Spleen (tissue), 13 donors: ENCODE measurements around the gene HTRA2. TPM values are rescaled to one million over a fixed set of nuclear protein-coding genes. Genes with fewer than 3 reads are reported as not detected.

Experiments
- DNase-seq: peaks from one replicate; pipeline ENCODE4 v3.0.0-alpha.2; 2020
- H3K27ac ChIP-seq, 8 donors: fragments of 200-600 bp; sonication (generic) in 7 of 8; 1 replicate in 4 of 8; 2 replicates in 4 of 8; pipeline versions ENCODE4 v1.5.0 to v1.8.0; 2016 to 2021; ENCODE audit warnings: inconsistent platforms in 4 of 8, mild to moderate bottlenecking in 4 of 8, moderate library complexity in 1 of 8
- H3K27me3 ChIP-seq, 7 donors: fragments of 200-600 bp; sonication (generic) in 6 of 7; replicated peaks in 1 of 7; 1 replicate in 4 of 7; 2 replicates in 3 of 7; pipeline versions ENCODE4 v1.5.0 to v1.8.0; 2016 to 2021; ENCODE audit warnings: inconsistent platforms in 3 of 7, mild to moderate bottlenecking in 1 of 7
- H3K36me3 ChIP-seq, 6 donors: fragments of 200-600 bp; sonication (generic) in 5 of 6; 1 replicate in 4 of 6; 2 replicates in 2 of 6; pipeline versions ENCODE4 v1.5.0 to v1.8.0; 2016 to 2021; ENCODE audit warnings: inconsistent platforms in 2 of 6
- H3K4me1 ChIP-seq, 6 donors: fragments of 200-600 bp; sonication (generic) in 5 of 6; 1 replicate in 3 of 6; 2 replicates in 3 of 6; pipeline versions ENCODE4 v1.5.0 to v1.8.0; 2016 to 2021; ENCODE audit warnings: inconsistent platforms in 3 of 6
- H3K4me3 ChIP-seq, 8 donors: fragments of 200-600 bp; sonication (generic) in 7 of 8; 1 replicate in 4 of 8; 2 replicates in 4 of 8; pipeline versions ENCODE4 v1.5.0 to v1.8.0; 2016 to 2021; ENCODE audit warnings: inconsistent platforms in 4 of 8, mild to moderate bottlenecking in 4 of 8, moderate library complexity in 2 of 8
- H3K9me3 ChIP-seq, 8 donors: fragments of 200-600 bp; sonication (generic) in 7 of 8; 1 replicate in 4 of 8; 2 replicates in 4 of 8; pipeline versions ENCODE4 v1.5.0 to v1.8.0; 2016 to 2021; ENCODE audit warnings: inconsistent platforms in 4 of 8
- POLR2A ChIP-seq, 3 donors: fragments of 450-650 bp; IDR thresholded peaks; one replicate each; pipeline ENCODE4 v1.5.1; 2017; ENCODE audit warnings: antibody characterized with exemption in 3 of 3, mild to moderate bottlenecking in 1 of 3
- POLR2AphosphoS5 ChIP-seq, 3 donors: sonication (generic); formaldehyde crosslinking; IDR thresholded peaks; one replicate each; pipeline ENCODE4 v1.5.1; 2017; ENCODE audit warnings: antibody characterized with exemption in 3 of 3
- WGBS, 5 donors: extraction: QIAGEN DNeasy Blood & Tissue Kit in 3 of 5; methylation state at CpG; one replicate each; pipeline versions ENCODE4 v1.1.5 to v1.1.7; 2013 to 2018; 5-methylcytosine and 5-hydroxymethylcytosine counted together
- intact Hi-C: fragments of 100-400 bp; cut with DNase I; formaldehyde crosslinking; loops from one replicate; pipeline ENCODE4 v1.15.0; 2023; ENCODE audit warnings: low total_unique reads
- long read RNA-seq, 2 donors: transcript quantifications; one replicate each; lab custom pipeline, GENCODE V29; 2026
- polyA plus RNA-seq, 3 donors: library from polyadenylated mRNA; stranded (reverse); fragments of 200-250 nt; gene quantifications; one replicate each; pipeline ENCODE4 v1.2.1, GENCODE V29; 2013
- total RNA-seq, 7 donors: library from RNA; depleted of rRNA in 3 of 7; stranded (reverse); fragments of >200 nt in 3 of 7; fragmentation: NEBNext Ultra II Directional in 4 of 7; extraction: Animal tissue kit (Norgen Biotek cat#: 25700) in 4 of 7; gene quantifications; one replicate each; pipeline versions ENCODE4 v1.1.0 to v1.2.1, GENCODE V29; 2016 to 2021
- TF ChIP-seq, protein P1 (sequence below), 11 experiments: fragments of 200-600 bp in 7 of 11; fragments of 450-650 bp in 4 of 11; sonication (generic) in 4 of 11; IDR thresholded peaks in 8 of 11; conservative IDR thresholded peaks in 3 of 11; 1 replicate in 7 of 11; 2 replicates in 4 of 11; pipeline versions ENCODE4 v1.4.0 to v1.8.0; 2016 to 2021; ENCODE audit warnings: antibody characterized with exemption in 11 of 11, inconsistent platforms in 4 of 11, mild to moderate bottlenecking in 1 of 11
- donor health status: healthy with polysubstance abuse.
- donor health status: DM: no; HTN: no; CAD: no; lungs with moderate emphysema.
- donor health status: DM: no; HTN: no; CAD: no.
- donor health status: Bipolar disorder and iron deficiency.
- donor health status: healthy.
- donor health status: DM: no; HTN: no; CAD: no.
- donor health status: DM: yes; HTN: yes; CAD: no.

The HTRA2 gene
- total RNA-seq = 10 to 100 TPM; 34.2 to 58.7 (median 38.7) TPM
- 10 to 100 TPM; 46.0 to 48.7 (median 48.0) TPM for polyA plus RNA-seq
- long read RNA-seq, donor 1, transcript HTRA2-201 (8 exons, 2,370 nt) = major isoform, 5 of 10 reads
- long read RNA-seq, donor 1, transcript HTRA2-205 (3 exons, 745 nt) = major isoform, 5 of 10 reads
- long read RNA-seq, donor 1, partial matches to known transcripts = 0 of 10 reads
- long read RNA-seq, donor 1, other reads (novel, unspliced or antisense) = 0 of 10 reads
- long read RNA-seq, donor 2, transcript HTRA2-201 (8 exons, 2,370 nt) = major isoform, 6 of 9 reads
- long read RNA-seq, donor 2, partial matches to known transcripts = 0 of 9 reads
- long read RNA-seq, donor 2, other reads (novel, unspliced or antisense) = 0 of 9 reads

GRCh38 chr2:74529357-74530238 is at the start of gene HTRA2, which contains the start of gene AUP1:
HTRA2 (plus strand) TSS chr2:74529933; CDS start chr2:74530007, 74 bp downstream.
AUP1 (minus strand) TSS chr2:74529706; CDS start chr2:74529629, 77 bp downstream.
- peak within 1 kb of the TSS; percentile 90 to 98 (median 95) for H3K27ac ChIP-seq
- peak within 1 kb of the TSS; percentile 83 to 98 (median 89) for H3K4me3 ChIP-seq
- no peaks in the 10 kb centered on the region for H3K27me3 ChIP-seq
- H3K36me3 ChIP-seq = peaks cover 0 to 72% (median 43%) of the 10 kb centered on the region in 6 donors
- peaks cover 20 to 59% (median 38%) of the 10 kb centered on the region in 6 donors for H3K4me1 ChIP-seq
- intact Hi-C loops = no loop called here
- peak; percentile 100 for DNase-seq
- H3K9me3 ChIP-seq = no peaks in the 10 kb centered on the region
- WGBS, 5 donors = 0 to 1% (median 0%) methylated on average over 33 to 87 of the region's 87 CpGs
- TF ChIP-seq POLR2A (IDR thresholded peaks at IDR 0.05) (peak in 1 of 3 donors; percentile 66), POLR2AphosphoS5 (IDR thresholded peaks at IDR 0.05) (peak; percentile 94 to 98 (median 95))
- TF ChIP-seq, protein P1, sequence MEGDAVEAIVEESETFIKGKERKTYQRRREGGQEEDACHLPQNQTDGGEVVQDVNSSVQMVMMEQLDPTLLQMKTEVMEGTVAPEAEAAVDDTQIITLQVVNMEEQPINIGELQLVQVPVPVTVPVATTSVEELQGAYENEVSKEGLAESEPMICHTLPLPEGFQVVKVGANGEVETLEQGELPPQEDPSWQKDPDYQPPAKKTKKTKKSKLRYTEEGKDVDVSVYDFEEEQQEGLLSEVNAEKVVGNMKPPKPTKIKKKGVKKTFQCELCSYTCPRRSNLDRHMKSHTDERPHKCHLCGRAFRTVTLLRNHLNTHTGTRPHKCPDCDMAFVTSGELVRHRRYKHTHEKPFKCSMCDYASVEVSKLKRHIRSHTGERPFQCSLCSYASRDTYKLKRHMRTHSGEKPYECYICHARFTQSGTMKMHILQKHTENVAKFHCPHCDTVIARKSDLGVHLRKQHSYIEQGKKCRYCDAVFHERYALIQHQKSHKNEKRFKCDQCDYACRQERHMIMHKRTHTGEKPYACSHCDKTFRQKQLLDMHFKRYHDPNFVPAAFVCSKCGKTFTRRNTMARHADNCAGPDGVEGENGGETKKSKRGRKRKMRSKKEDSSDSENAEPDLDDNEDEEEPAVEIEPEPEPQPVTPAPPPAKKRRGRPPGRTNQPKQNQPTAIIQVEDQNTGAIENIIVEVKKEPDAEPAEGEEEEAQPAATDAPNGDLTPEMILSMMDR (IDR thresholded peaks at IDR 0.05 in 8 of 11, conservative IDR thresholded peaks at IDR 0.05 in 3 of 11) = peak in 5 of 11 experiments; percentile 8 to 33 (median 27)

DNA sequence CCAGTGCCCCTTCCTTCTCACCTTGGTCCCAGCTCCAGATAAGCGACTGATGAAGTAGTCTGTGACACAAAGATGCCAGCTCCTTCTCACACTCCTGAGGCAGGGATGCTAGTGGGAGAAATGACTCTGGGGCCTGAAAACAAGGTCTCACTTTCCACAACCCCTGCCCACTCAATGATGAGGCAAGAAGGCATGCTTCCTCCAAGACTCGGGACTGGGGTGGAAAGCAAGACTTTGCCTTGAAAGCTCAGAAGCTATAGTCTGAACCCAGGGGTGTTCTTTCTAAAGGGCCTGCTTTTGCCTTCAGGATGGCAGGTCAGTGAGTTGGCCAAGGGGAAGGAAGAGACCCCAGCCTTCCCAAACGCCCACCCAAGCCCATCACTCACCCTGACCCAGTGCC is 48.3 kb upstream of the HTRA2 start:
- intact Hi-C loops = loop anchor here (5.0 kb wide), 1 partner anchor 106 kb away; no protein-coding TSS in a partner anchor
- 48 to 93% (median 70%) methylated on average over 2 to 3 of the region's 3 CpGs for WGBS, 5 donors
- DNase-seq = no peak

GRCh38 chr2:74481961-74482800 is 47.6 kb upstream of the HTRA2 start:
- Histone ChIP-seq H3K4me1 (peaks cover 33 to 68% (median 40%) of the 10 kb centered on the region in 6 donors), H3K27ac (peak overlapping the region; percentile 85 to 97 (median 94)), H3K9me3 (no peaks in the 10 kb centered on the region), H3K27me3 (no peaks in the 10 kb centered on the region), H3K36me3 (peaks cover 0 to 69% (median 27%) of the 10 kb centered on the region in 6 donors), H3K4me3 (peak overlapping the region; percentile 72 to 96 (median 88))
- intact Hi-C loops = loop anchor here (5.0 kb wide), 1 partner anchor 105 kb away; no protein-coding TSS in a partner anchor
- TF ChIP-seq, protein P1 (IDR thresholded peaks at IDR 0.05 in 8 of 11, conservative IDR thresholded peaks at IDR 0.05 in 3 of 11) = no peak
- TF ChIP-seq POLR2AphosphoS5 (IDR thresholded peaks at IDR 0.05) (no peak), POLR2A (IDR thresholded peaks at IDR 0.05) (no peak)
- DNase-seq = peak; percentile 92
- 0 to 7% (median 2%) methylated on average over 31 to 80 of the region's 80 CpGs for WGBS, 5 donors

More for the DNA sequence above, 48.3 kb upstream of the HTRA2 start:
- no peaks in the 10 kb centered on the region for H3K27me3 ChIP-seq
- TF ChIP-seq POLR2A (IDR thresholded peaks at IDR 0.05) = no peak
- TF ChIP-seq, protein P1 (IDR thresholded peaks at IDR 0.05 in 8 of 11, conservative IDR thresholded peaks at IDR 0.05 in 3 of 11) = no peak
- no peak for TF ChIP-seq POLR2AphosphoS5 (IDR thresholded peaks at IDR 0.05)
- H3K9me3 ChIP-seq = no peaks in the 10 kb centered on the region
- peaks cover 33 to 68% (median 40%) of the 10 kb centered on the region in 6 donors for H3K4me1 ChIP-seq
- peak overlapping the region; percentile 72 to 96 (median 88) for H3K4me3 ChIP-seq
- H3K27ac ChIP-seq = peak overlapping the region in 5 of 8 donors; percentile 93 to 97 (median 94)
- peaks cover 0 to 69% (median 25%) of the 10 kb centered on the region in 6 donors for H3K36me3 ChIP-seq
